K562 (cell line): ENCODE results near the gene SSTR5. TPM values are rescaled to one million over a fixed set of nuclear protein-coding genes. Genes with fewer than 3 reads are reported as not detected.

Experiments used
- ATF3 ChIP-seq, 2 experiments: fragments of 450-650 bp in 1 of 2; sonication (generic) in 1 of 2; formaldehyde crosslinking in 1 of 2; IDR thresholded peaks in 1 of 2; conservative IDR thresholded peaks in 1 of 2; 2 replicates each; pipeline versions ENCODE4 v1.6.1 to v1.8.1; 2016 to 2023; ENCODE audit warnings: mild to moderate bottlenecking in 2 of 2, moderate library complexity in 2 of 2, inconsistent platforms in 1 of 2, missing genetic modification reagents in 1 of 2
- ATF4 ChIP-seq: fragments of 450-650 bp; formaldehyde crosslinking; IDR thresholded peaks from 2 replicates; pipeline ENCODE4 v1.4.0; 2022; ENCODE audit warnings: mild to moderate bottlenecking, moderate library complexity
- BCOR ChIP-seq: fragments of 450-650 bp; IDR thresholded peaks from 2 replicates; pipeline ENCODE4 v1.6.1; 2016
- GTF2A2 ChIP-seq: IDR thresholded peaks from 2 replicates; pipeline ENCODE4 v1.6.1; 2016; ENCODE audit warnings: mild to moderate bottlenecking, missing genetic modification characterization, missing compliant biosample characterization
- HNRNPLL ChIP-seq: fragments of 200-400 bp; formaldehyde crosslinking; IDR thresholded peaks from 2 replicates; pipeline ENCODE4 v1.6.1; 2017; ENCODE audit warnings: low read length, low read depth, mild to moderate bottlenecking; ENCODE audit not compliant: poor library complexity, severe bottlenecking
- ILF3 ChIP-seq: fragments of 450-650 bp; IDR thresholded peaks from 2 replicates; pipeline ENCODE4 v1.6.1; 2018; ENCODE audit warnings: antibody characterized with exemption, mild to moderate bottlenecking, moderate library complexity, borderline replicate concordance
- ILK ChIP-seq: fragments of 450-650 bp; IDR thresholded peaks from 2 replicates; pipeline ENCODE4 v1.6.1; 2016; ENCODE audit warnings: missing genetic modification characterization, low read depth, mild to moderate bottlenecking, missing compliant biosample characterization, moderate library complexity, borderline replicate concordance
- L3MBTL2 ChIP-seq: fragments of 450-650 bp; IDR thresholded peaks from 2 replicates; pipeline ENCODE4 v1.6.1; 2016; ENCODE audit warnings: mild to moderate bottlenecking, moderate library complexity
- MGA ChIP-seq: fragments of 450-650 bp; IDR thresholded peaks from 2 replicates; pipeline ENCODE4 v1.6.1; 2016; ENCODE audit warnings: mild to moderate bottlenecking, moderate library complexity
- NFYB ChIP-seq: IDR thresholded peaks from 2 replicates; pipeline ENCODE4 v1.6.1; 2011; ENCODE audit warnings: mild to moderate bottlenecking, moderate library complexity; ENCODE audit not compliant: insufficient read length; ENCODE audit errors: extremely low read depth
- PHF8 ChIP-seq: fragments of 200-600 bp; sonication (generic); IDR thresholded peaks from 2 replicates; pipeline ENCODE4 v1.6.1; 2012; ENCODE audit warnings: mixed run types, mild to moderate bottlenecking, inconsistent platforms, low read length, moderate library complexity, borderline replicate concordance
- RFX1 ChIP-seq: fragments of 450-650 bp; IDR thresholded peaks from 2 replicates; pipeline ENCODE4 v1.6.1; 2016; ENCODE audit warnings: mild to moderate bottlenecking, moderate library complexity
- ZNF778 ChIP-seq: fragments of 450-650 bp; formaldehyde crosslinking; IDR thresholded peaks from 2 replicates; pipeline ENCODE4 v1.4.0; 2020; ENCODE audit warnings: mild to moderate bottlenecking, moderate library complexity
- polyA plus RNA-seq, 8 experiments: library from polyadenylated mRNA; depleted of rRNA in 4 of 8; stranded (reverse) in 5 of 8; unstranded in 3 of 8; fragments of >200 nt; fragmentation: Nextera tagmentation in 2 of 8; fragmentation: Illumina TruSeq in 1 of 8; extraction: Ambion mirVana in 2 of 8; extraction: Trizol in 1 of 8; gene quantifications; 2 replicates each; pipeline versions ENCODE4 v1.2.1 to v1.2.3, GENCODE V29; 2011 to 2014; ENCODE audit warnings: inconsistent platforms in 1 of 8, missing spikeins in 1 of 8
- total RNA-seq, 7 experiments: library from RNA; depleted of rRNA in 6 of 7; stranded (reverse); fragments of >200 nt in 6 of 7; fragmentation: Illumina TruSeq in 2 of 7; extraction: Trizol in 2 of 7; gene quantifications; 2 replicates each; pipeline versions ENCODE4 v1.2.1 to v1.2.3, GENCODE V29; 2011 to 2021; ENCODE audit warnings: low replicate concordance in 1 of 7

SSTR5 gene
- total and polyA plus RNA-seq, 9 of the 15 experiments (the other 6 are each of a cell fraction or from before 2014, with no cell fraction given) = not detected

GRCh38 chr16:1093284-1094123, 21.0 kb downstream of the SSTR5 start (continued):
- 0 out of 2 replicates have a peak, but pooled peaks have one; percentile 19 for TF ChIP-seq MGA
- TF ChIP-seq PHF8 = no peak
- TF ChIP-seq ATF4 (CRISPR knock-in tag) = no peak
- no peak for TF ChIP-seq RFX1
- TF ChIP-seq GTF2A2 (tag) = no peak
- 0 out of 2 replicates have a peak, but pooled peaks have one; percentile 6 for TF ChIP-seq ATF3 (IDR thresholded peaks at IDR 0.05)
- no peak for TF ChIP-seq ATF3 (CRISPR knock-in tag; conservative IDR thresholded peaks at IDR 0.05)
- peak; percentile 65 for TF ChIP-seq L3MBTL2
- no peak for TF ChIP-seq ILF3
- no peak for TF ChIP-seq NFYB
- TF ChIP-seq HNRNPLL = peak; percentile 64
- no peak for TF ChIP-seq BCOR
- TF ChIP-seq ZNF778 (CRISPR knock-in tag) = no peak
- TF ChIP-seq ILK = no peak
